ENCODE results near the gene DTNBP1.
"Not testable (repeated sequence)": the region's sequence is repeated elsewhere in the genome, so short reads cannot be mapped to it uniquely, and the experiment has no call there.

The DTNBP1 gene

DNA sequence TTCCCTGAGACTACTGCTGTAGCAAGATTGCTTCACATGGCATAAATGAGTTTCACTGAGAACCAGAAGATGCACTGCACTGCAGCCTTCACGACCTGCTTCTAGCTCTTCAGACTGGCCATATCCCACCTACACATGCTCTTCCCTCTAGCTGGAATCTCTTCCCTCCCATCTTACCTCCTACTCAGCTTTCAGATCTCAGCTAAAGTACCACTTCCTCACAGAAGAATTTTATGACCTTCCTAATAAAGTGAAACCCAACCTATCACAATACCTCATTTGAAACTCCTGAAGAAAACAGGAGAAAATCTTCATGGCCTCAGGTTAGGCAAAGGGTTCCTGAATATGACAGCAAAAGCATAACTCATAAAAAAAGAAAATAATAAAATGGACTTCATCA is 99.9 kb downstream of the DTNBP1 start:
- no peak for DNase-seq (ENCODE audit: low read depth in 1 of 2, low spot score in 1 of 2)

DNA sequence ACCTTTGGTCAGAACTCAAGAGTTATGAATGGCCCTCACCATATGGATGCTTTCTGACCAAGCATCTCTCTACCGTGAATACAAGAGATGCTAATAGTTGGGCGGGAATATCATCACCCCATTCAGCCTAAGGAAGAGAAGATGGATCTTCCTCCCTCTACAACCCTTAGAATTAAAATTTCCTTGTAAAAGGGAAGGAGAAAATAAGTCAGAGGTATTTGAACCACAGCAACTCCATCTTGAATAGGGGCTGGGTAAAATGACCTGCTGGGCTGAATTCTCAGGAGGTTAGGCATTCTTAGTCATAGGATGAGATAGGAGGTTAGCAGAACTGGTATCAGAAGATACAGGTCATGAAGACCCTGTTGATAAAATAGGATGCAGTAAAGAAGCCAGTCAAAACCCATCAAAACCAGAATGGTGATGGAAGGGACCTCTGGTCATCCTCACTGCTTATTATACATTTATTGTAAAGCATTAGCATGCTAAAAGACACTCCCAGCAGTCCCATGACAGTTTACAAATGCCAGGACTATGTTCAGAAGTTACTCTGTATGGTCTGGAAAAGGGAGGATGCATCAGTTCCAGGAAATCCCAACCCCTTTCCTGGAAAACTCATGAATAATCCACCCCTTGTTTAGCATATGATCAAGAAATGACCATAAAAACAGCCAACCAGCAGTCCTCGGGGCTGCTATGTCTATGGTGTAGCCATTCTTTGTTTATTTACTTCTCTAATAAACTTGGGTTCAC is 101.2 kb downstream of the DTNBP1 start:
- no peak for DNase-seq (ENCODE audit: low read depth in 1 of 2, low spot score in 1 of 2)

DNA sequence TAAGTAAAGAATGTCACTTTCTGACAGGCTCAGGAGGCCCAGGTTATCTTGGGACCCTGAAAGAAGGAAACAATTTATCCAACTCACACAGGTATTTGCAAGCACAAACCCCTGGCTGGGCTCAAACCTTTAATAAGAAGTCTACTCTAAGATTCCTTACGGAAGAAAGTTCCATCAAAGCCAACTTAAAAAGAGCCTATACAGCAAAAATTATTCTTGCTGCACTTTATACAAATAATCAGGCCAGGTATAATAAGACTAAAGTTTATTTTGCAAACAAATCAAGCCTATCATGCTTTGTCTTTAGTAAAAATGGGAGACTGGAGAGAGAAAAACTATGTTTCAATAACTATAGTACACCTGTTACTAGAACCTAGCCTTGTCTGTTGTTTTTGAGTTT is 102.1 kb downstream of the DTNBP1 start:
- no peak for DNase-seq (ENCODE audit: low read depth in 1 of 2, low spot score in 1 of 2)

DNA sequence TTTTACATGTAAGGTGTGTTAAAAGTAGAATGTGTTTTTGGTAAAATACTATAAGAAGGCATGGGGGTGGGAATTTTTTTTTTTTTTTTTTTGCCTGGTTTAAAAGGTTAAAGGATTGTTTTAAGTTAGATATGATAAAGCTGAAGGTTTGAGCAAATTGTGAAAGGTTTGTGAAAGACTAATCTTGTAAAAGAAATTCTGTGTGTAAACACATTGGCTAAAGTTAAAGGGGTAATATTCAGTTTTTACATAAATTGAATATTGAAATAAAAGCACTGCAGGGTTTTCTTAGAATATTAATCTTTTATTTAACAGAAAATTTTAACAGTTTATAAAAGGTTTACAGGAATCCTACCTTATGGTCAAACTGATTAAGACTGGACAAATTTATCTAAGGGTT is 105.7 kb downstream of the DTNBP1 start:
- no peak for DNase-seq (ENCODE audit: low read depth in 1 of 2, low spot score in 1 of 2)

DNA sequence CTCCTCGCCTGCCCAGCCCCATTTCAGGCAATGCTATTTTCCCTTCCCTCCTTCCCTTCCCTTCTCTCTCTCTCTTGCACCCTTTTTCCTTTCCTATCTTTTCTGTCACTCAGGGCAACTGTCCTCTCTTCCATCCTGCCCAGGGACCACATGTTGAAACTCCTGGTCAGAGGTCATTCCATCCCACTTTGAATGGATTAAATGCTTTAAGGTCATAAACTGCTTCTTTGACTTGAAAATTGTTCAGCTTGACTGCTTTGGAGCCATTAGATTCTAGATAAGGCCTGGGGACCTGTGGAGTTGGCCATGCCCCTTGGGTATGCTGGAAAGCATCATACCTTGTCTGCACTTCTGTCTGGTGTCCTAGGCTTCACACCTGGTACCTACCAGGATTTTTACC is 106.1 kb downstream of the DTNBP1 start:
- no peak for DNase-seq (ENCODE audit: low read depth in 1 of 2, low spot score in 1 of 2)

DNA sequence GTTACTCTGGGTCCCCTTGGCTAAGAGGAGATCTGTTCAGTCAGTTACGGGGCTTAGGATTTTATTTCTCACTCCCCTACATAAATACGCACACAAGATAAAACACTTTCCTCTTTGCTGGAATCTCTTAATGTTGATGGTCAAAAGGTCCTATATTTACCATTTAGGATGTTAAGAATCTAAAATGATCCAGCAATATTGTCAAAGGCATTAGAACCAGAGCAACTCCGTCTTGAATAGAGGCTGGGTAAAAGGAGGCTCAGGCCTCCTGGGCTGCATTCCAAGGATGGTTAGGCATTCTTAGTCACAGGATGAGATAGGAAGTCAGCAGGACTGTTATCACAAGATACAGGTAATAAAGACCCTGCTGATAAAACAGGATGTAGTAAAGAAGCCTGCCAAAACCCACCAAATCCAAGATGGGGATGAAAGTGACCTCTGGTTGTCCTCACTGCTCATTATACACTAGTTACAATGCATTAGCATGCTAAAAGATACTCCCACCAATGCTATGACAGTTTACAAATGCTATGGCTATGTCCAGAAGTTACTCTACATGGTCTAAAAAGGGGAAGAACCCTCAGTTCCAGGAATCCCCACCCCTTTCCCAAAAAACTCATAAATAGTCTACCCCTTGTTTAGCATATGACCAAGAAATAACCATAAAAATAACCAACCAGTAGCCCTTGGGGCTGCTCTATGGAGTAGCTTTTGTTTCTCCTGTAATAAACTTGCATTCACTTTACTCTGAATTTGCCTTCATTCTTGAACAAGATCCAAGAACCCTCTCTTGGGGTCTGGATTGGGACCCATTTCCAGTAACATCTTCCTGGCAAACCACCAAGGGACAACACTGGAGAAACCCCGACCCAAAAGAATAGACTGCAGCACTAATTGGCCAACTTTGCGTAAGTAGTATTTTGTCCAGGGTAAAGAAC is 107.5 kb downstream of the DTNBP1 start:
- DNase-seq (ENCODE audit: low read depth in 1 of 2, low spot score in 1 of 2), result no peak

DNA sequence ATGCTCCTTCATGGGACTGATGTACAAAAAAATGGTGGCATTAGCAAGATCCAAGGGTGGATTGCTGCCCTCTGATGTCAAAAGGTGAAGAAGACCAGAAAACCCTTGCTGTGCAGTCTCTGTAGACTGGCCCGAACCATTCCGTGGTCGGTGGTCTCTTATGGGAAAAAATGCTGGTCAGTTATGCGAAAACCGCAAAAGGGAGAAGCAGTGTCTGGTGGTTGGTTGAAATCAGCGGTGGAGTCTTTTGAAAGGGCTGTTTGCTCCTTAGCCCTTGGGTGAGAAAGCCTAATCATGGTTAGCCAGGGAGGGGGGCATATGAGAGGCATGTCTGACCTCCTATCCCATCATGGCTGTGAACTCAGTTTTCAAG is 108.1 kb downstream of the DTNBP1 start:
- no peak for DNase-seq (ENCODE audit: low read depth in 1 of 2, low spot score in 1 of 2)

DNA sequence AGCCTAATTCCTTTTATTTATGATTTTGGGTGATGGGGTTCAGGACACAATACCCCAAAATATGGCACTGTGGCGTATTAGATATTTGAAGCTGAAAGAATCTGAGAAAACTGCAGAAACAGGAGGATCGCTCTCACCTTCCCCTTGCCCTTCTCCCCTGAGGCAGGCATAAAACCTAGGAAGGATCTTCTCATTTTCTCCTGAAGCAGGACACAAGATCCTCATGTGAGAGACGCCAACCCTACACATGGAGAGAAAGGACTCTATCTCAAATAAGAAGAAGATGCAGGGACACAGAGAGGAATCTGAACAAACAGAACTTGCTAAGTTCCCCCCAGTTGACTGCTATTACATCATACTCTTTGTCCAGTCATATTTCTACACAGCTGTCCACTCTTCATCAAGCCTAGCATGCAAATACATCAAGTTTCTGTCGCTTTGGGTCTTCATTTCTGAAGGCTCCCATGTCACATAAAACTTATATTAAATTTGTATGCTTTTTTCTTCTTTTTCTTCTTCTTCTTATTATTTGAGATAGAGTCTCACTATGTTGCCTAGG is 109.0 kb downstream of the DTNBP1 start:
- no peak for DNase-seq (ENCODE audit: low read depth in 1 of 2, low spot score in 1 of 2)

DNA sequence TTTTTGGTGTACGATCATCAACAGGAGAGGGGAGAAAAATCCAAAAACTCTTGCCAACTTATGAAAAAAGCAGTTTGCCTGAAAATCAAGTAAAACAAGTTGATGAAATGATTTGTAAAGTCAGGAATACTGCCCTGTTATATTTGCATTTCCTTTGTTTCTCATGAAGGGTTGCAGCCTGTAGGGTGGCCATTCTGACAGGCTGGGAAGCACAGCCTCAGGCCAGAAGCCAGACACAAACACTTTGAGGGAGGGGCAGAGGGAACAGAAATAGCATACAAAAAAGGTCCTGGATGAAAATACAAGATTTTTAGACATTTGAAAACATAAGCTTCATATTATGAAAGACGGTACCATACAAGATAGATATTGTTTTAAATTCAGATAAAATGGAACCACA is 109.8 kb downstream of the DTNBP1 start:
- no peak for DNase-seq (ENCODE audit: low read depth in 1 of 2, low spot score in 1 of 2)

DNA sequence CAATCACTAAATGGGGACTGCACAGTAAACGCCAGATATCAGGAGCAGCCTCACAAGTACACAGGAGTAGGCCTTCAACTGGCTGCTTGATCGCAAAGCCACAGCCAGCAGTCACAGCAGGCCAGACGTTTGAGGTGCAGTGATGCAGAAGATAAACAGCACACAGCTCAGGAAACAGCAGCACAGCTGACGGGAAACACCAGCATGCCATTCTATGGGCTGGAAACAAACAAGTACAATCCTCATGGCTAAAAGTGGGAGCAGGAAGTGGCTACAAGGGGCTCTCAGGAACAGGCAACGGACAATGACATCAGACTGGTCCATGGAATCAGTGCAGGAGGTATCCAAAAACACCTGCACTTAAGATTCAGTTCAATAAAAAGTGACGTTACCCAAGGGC is 111.0 kb downstream of the DTNBP1 start:
- no peak for DNase-seq (ENCODE audit: low read depth in 1 of 2, low spot score in 1 of 2)

DNA sequence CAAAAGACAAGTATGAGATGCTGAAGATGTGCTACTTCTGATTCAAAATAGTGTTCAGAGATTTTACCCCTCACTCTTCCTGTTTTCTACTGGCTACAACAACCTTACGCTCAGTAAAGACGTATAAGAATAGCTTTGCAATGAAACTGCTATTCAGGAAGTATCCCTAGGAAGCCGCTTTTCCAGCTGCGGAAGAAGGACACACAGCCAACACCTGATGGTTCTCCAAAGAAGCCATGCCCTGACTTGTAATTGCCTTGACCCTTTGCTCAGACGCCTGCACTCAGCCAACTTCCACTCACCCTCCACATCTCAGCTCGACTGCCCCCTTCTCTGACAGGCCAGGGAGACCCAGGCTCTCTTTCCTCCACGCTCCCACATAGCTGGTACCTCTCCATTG is 111.6 kb downstream of the DTNBP1 start:
- no peak for DNase-seq (ENCODE audit: low read depth in 1 of 2, low spot score in 1 of 2)

DNA sequence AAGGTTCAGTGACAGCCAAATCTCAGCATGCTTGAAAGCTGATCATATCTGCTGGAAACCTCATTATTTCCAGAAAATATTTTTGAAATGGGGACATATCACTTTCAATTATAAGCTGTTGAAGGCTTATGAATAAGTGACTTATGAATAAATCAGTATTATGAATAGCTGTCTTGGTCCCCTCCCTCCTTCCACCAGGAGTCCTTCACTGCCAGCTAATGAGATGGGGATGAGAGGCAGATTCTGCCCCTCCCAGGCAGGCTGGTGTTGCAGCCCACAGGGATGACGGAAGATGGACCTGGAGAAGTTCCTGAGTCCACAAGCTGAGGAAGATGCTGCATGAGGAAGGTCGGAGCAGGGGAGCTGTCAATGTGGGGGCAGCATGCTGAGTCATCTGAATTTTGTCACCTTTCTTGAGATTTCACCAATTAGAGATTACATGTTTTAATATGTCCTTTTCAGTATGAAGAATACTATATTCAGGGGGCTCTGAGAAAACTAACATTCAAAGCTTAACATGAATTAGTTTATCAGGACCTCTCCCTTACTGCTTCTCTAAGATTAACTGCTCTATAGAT is 112.2 kb downstream of the DTNBP1 start:
- no peak for DNase-seq (ENCODE audit: low read depth in 1 of 2, low spot score in 1 of 2)

DNA sequence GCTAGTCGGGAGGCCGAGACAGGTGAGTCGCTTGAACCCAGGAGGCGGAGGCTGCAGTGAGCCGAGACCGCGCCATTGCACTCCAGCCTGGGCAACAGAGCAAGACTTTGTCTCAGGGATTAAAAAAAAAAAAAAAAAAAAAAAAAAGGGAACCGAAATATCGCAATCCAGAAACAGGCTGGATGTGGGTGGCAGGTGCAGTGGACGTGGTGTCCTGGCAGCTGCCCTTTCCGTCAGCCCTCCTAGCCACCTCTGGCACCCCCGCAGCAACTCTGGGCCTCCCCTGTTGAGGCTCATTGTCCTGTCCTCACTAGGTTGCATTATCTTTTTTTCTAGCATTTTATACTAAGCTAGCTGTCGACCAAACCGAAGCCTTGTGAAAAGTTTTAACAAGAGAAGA is 113.5 kb downstream of the DTNBP1 start:
- DNase-seq (ENCODE audit: low read depth in 1 of 2, low spot score in 1 of 2), result no peak

DNA sequence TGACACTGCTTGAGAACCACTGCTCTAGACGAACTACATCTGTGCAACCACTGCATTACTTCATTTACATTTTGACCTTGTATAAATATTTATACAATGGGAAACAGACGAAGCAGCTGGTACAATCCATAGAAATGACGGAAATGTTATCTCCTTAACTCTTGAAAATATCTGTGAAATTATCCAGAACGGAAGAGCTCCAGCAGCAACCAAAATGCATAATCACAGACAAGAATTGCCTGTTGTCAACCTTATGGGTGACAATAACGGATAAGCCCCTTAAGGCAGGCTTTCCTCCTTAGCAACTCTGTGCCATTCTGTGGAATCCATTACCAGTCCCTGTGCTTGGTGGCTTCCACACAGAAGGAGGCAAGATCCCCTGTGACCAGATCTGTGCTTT is 115.4 kb downstream of the DTNBP1 start:
- DNase-seq (ENCODE audit: low read depth in 1 of 2, low spot score in 1 of 2), result no peak

DNA sequence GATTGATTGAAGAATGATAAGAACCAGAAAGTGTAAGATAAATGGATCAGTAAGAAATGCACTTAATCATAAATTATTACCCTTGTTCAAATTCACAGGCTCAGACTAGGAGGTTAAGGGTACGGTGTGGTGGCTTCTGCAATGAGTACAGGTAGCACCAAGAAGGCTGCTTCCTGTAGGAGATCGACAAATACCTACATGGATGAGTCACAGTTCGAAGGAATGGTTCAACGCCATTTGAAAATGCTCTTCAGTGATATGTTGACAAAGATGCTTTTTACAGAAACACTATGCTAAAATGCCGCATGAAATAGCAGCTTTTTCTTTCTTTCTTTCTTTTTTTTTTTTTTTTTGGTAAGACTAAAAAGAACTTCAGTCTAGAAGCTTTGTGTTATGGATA is 116.2 kb downstream of the DTNBP1 start:
- DNase-seq (ENCODE audit: low read depth in 1 of 2, low spot score in 1 of 2), result no peak

DNA sequence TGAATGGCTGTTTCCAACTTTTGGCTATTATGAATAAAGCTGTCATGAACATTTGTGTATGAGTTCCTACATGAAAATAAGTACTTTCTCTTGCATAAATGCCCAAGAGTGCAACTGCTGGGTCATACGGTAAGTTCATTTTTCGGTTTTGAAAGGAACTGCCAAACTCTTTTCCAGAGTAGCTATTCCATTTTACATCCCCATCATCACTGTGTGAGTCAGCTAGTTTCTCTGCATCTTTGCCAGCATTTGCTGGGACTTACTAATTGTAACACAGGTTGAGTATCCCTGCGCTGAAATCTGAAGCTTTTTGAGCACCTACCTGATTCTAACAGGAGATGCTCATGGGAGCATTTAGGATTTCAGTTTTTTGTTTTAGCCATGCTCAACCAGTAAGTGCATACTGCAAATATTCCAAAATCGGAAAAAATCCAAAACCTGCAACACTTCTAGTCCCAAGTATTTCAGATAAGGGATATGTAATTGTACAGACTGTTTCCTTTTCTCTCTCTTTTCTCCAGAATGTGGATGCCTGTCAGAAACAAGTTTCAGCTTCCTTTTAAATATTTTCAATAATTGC is 118.4 kb downstream of the DTNBP1 start:
- no peak for DNase-seq (ENCODE audit: low read depth in 1 of 2, low spot score in 1 of 2)

DNA sequence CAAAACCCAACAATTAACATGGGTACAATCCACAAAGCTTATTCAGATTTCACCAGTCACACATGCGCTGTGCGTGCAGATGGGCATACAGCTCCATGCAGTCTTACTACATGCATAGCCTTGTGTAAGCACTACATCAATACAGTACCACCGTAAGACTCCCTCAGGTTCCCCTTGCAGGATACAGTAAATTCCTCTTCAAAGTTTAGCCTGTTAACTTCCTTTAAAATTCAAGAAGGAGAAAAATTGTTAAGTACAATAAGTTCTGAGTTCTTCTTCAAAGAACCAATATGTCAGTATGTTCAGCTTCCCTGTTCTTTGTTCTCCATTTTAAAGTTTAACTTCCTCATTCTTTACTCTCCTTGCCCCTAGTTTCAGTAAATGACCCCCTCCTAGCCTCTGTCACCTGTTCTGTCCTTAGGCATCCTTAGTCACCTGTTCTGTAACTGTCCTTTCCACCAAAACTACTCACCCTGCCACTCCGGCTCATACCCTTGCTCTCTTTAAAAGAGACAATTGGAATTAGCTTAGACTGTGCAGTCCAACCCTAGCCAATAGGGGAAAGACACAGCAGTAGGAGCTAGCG is 119.4 kb downstream of the DTNBP1 start:
- DNase-seq (ENCODE audit: low read depth in 1 of 2, low spot score in 1 of 2), result not testable (repeated sequence)

DNA sequence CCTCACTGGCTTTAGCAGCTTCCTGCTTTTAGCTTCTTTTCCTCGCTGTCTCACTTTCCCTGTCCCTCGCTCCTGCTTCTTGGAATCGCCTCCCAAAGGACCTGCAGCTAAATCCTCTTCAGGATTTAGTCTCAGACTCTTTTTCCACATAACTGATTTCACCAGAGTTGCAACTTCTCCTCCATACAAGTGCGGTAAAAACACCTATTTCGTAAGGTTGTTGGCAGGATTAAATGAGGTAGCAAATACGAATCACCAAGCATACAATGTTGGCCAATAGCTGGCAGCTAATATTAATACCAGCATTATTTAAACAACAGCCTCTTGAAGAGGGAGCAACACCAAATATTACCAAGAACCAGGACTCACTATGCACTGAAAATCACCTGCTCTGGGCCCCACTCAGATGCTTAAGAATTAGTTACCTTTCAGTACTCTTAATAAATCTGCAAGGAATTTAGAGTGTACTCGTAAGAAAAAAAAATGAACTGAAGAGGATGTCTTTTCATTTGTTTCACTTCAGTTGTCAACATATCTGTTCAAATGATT is 123.0 kb downstream of the DTNBP1 start:
- no peak for DNase-seq (ENCODE audit: low read depth in 1 of 2, low spot score in 1 of 2)

DNA sequence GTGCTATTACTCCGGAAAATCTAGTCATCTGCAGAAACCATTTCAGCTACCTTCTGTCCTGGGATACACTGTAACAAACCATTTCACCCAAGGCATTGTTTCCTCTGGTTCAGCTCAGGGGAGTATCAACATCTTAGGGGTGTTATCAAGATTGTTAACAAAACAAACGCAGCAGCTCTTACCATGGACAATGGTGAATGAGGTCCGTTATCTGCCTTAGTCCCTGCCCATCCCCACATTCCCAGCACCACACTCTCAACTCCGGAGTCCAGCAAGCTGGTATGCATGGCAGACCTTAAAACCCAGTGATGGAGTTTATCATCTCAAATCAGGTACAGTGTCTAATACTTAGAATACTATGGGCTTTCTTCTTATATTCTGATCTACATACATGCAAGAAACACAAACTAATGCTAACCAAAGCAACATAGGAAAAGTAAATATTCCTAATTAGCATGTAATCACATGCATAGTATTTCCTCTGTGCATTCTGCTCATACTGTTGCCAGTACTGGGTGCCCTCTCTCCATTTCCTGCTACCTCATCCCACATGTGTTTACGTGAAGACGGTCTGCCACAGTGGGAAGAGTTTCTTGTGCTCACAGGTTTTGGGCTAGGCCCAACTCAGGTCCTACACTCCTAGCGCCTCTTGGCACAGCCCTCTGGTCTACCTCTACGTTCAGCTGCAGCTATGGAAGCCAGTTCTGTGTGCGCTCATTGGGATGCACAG is 123.9 kb downstream of the DTNBP1 start:
- DNase-seq (ENCODE audit: low read depth in 1 of 2, low spot score in 1 of 2), result no peak

DNA sequence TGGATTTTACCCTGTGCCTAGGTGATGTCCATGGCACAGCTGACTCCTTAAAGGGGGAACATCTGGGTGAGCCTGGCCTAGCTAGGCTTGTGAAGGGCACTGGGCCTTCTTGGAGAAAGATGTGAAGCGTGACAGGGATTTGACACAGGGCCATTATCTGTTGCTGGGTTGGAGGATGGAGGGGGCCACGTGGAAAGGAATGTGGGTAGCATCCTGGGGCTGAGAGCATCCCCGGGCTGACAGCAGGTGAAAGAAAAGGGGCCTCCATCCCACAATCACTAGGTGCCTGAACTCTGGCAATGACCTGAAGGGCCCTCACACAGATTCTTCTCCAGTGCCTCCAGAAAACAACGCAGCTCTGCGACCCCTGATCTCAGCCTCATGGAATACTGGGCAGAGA is 124.7 kb downstream of the DTNBP1 start:
- DNase-seq (ENCODE audit: low read depth in 1 of 2, low spot score in 1 of 2), result no peak

Measured in activated CD4-positive, alpha-beta T cell treated with anti-CD3 and anti-CD28 coated beads, Interleukin-2, amount 50 U/mL, for 24 hours (primary cell).